ENCODE data around the gene LRMDA. TPM values are rescaled to one million over a fixed set of nuclear protein-coding genes. Genes with fewer than 3 reads are reported as not detected.

Gene LRMDA
- total RNA-seq, 1 donor from 2014 or later, result 22.3 TPM

GRCh38 chr10:76231286-76231934, 800.0 kb downstream of the LRMDA start:
- intact Hi-C loops (cut with DNase I), result no loop called here
- ATAC-seq, result no peak

GRCh38 chr10:76234499-76235226, 803.2 kb downstream of the LRMDA start:
- intact Hi-C loops (cut with DNase I), result loop anchor here (1.0 kb wide), 1 partner anchor 11 kb away; no protein-coding TSS in a partner anchor
- ATAC-seq (no peak), DNase-seq (ENCODE audit: missing footprints) (no peak)

More at GRCh38 chr10:76231286-76231934, 800.0 kb downstream of the LRMDA start:
- no peak for DNase-seq (ENCODE audit: missing footprints)

GRCh38 chr10:76236356-76236755, 804.9 kb downstream of the LRMDA start:
- intact Hi-C loops (cut with DNase I), result no loop called here
- no peak for ATAC-seq
- no peak for DNase-seq (ENCODE audit: missing footprints)

GRCh38 chr10:76242956-76243355, 811.5 kb downstream of the LRMDA start:
- ATAC-seq (no peak), DNase-seq (ENCODE audit: missing footprints) (no peak)
- intact Hi-C loops (cut with DNase I), result no loop called here

- ATAC-seq (no peak), DNase-seq (ENCODE audit: missing footprints) (no peak)
- intact Hi-C loops (cut with DNase I), result no loop called here
Measured at GRCh38 chr10:76244061-76244686, 812.8 kb downstream of the LRMDA start.

- intact Hi-C loops (cut with DNase I), result loop anchor here (1.0 kb wide), 1 partner anchor 11 kb away; no protein-coding TSS in a partner anchor
- DNase-seq (ENCODE audit: missing footprints) (no peak), ATAC-seq (no peak)
Measured at GRCh38 chr10:76245951-76246495, 814.6 kb downstream of the LRMDA start.

GRCh38 chr10:76248649-76249200, 817.3 kb downstream of the LRMDA start:
- DNase-seq (ENCODE audit: missing footprints) (no peak), ATAC-seq (no peak)
- intact Hi-C loops (cut with DNase I), result no loop called here

GRCh38 chr10:76251841-76252671, 820.6 kb downstream of the LRMDA start:
- intact Hi-C loops (cut with DNase I), result no loop called here
- DNase-seq (ENCODE audit: missing footprints) (no peak), ATAC-seq (no peak)

- intact Hi-C loops (cut with DNase I), result no loop called here
- no peak for ATAC-seq
- DNase-seq (ENCODE audit: missing footprints), result no peak
Measured at GRCh38 chr10:76252733-76253132, 821.3 kb downstream of the LRMDA start.

GRCh38 chr10:76255241-76255640, 823.8 kb downstream of the LRMDA start:
- intact Hi-C loops (cut with DNase I), result no loop called here
- no peak for ATAC-seq
- DNase-seq (ENCODE audit: missing footprints), result no peak

- intact Hi-C loops (cut with DNase I), result no loop called here
- no peak for ATAC-seq
Measured at GRCh38 chr10:76257816-76258215, 826.4 kb downstream of the LRMDA start.

GRCh38 chr10:76265441-76266113, 834.2 kb downstream of the LRMDA start:
- intact Hi-C loops (cut with DNase I), result no loop called here
- ATAC-seq, result no peak
- DNase-seq (ENCODE audit: missing footprints), result no peak

More at GRCh38 chr10:76257816-76258215, 826.4 kb downstream of the LRMDA start:
- no peak for DNase-seq (ENCODE audit: missing footprints)

- DNase-seq (ENCODE audit: missing footprints), result no peak
- no peak for ATAC-seq
- intact Hi-C loops (cut with DNase I), result no loop called here
Measured at GRCh38 chr10:76268530-76268929, 837.1 kb downstream of the LRMDA start.

- intact Hi-C loops (cut with DNase I), result no loop called here
- DNase-seq (ENCODE audit: missing footprints) (no peak), ATAC-seq (no peak)
Measured at GRCh38 chr10:76268954-76269353, 837.5 kb downstream of the LRMDA start.

- no peak for DNase-seq (ENCODE audit: missing footprints)
Measured at GRCh38 chr10:76270464-76270863, 839.0 kb downstream of the LRMDA start.

GRCh38 chr10:76274933-76275332, 843.5 kb downstream of the LRMDA start:
- intact Hi-C loops (cut with DNase I), result no loop called here
- no peak for DNase-seq (ENCODE audit: missing footprints)
- no peak for ATAC-seq

More at GRCh38 chr10:76270464-76270863, 839.0 kb downstream of the LRMDA start:
- ATAC-seq, result no peak
- intact Hi-C loops (cut with DNase I), result no loop called here

- ATAC-seq (no peak), DNase-seq (ENCODE audit: missing footprints) (no peak)
- intact Hi-C loops (cut with DNase I), result no loop called here
Measured at GRCh38 chr10:76278811-76279460, 847.5 kb downstream of the LRMDA start.
